AG04449 (cell line): ENCODE measurements around the gene TANC1.

Source experiments
- CTCF ChIA-PET: fragments of 350-600 bp; formaldehyde crosslinking; extraction: SDS; loops from one replicate; lab custom pipeline; 2021; ENCODE audit warnings: antibody characterized with exemption; lab: Yijun Ruan, JAX
- POLR2A ChIA-PET: fragments of 400-600, 350-600 bp; formaldehyde crosslinking; extraction: SDS; loops from one replicate; lab custom pipeline; 2020; ENCODE audit warnings: antibody characterized with exemption, inconsistent platforms; lab: Yijun Ruan, JAX
- DNase-seq: peaks from one replicate; pipeline ENCODE4 v3.0.0-alpha.2; 2010; ENCODE audit warnings: low read depth, low spot score
- H3K4me3 ChIP-seq: 2 replicates; pipeline ENCODE4 v1.5.1; 2011; ENCODE audit warnings: low read depth, mild to moderate bottlenecking, control low read depth, low read length
- CTCF ChIP-seq: IDR thresholded peaks from one replicate; pipeline ENCODE4 v1.5.1; 2011; ENCODE audit warnings: mild to moderate bottlenecking, moderate library complexity, low read length, control low read depth, inconsistent platforms; ENCODE audit not compliant: insufficient read depth; ENCODE audit errors: missing control alignments

TANC1 gene

GRCh38 chr2:159204381-159205144 is 236.1 kb downstream of the TANC1 start:
- no peak overlapping the region for H3K4me3 ChIP-seq
- CTCF ChIA-PET: interaction anchor here (1.0 to 2.1 kb wide), 2 partner anchors 86 to 307 kb away, joined by 3 to 5 read pairs; no protein-coding TSS in a partner anchor
- no peak for DNase-seq
- POLR2A ChIA-PET: no interaction called here
- no peak for TF ChIP-seq CTCF

DNA sequence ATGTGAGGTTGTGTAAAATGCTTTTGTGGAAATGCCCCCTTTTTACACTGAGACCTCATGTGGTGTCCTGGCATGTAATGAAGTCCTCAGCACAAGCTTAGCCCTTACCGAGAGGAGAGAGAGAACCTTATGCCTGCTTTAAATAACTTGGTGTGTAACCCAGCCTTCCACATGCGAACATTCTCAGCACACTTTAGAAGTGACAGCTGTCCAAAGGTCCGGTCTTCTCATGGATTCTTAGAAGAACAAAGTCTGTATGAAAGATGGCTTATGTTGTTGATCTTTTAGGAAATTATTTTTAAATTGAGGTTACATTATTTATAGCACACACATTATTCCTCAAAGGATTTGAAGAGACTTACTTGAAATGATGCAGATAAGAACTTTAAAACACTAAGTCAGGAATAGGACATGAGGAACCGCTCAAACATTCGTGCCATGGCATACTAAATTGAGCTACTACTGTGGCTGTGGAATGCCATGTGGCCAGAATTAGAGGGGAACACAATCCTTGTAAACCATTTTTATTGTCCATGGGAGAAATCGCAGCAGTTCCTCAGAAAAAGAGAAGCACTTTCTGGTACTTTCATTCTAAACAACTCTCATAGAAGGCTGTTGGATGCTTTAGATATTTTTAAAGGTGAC is 238.4 kb downstream of the TANC1 start:
- POLR2A ChIA-PET: no interaction called here
- H3K4me3 ChIP-seq: no peak overlapping the region
- CTCF ChIA-PET: interaction anchor here (0.7 to 0.9 kb wide), 2 partner anchors 38 to 283 kb away, joined by 3 to 4 read pairs; no protein-coding TSS in a partner anchor
- no peak for DNase-seq
- TF ChIP-seq CTCF: no peak

GRCh38 chr2:159208438-159208837 is 240.0 kb downstream of the TANC1 start:
- H3K4me3 ChIP-seq: no peak overlapping the region
- ChIA-PET POLR2A (no interaction called here), CTCF (interaction anchor here (1.1 kb wide), 1 partner anchor 19 kb away, joined by 3 read pairs; no protein-coding TSS in a partner anchor)
- no peak for DNase-seq
- no peak for TF ChIP-seq CTCF

DNA sequence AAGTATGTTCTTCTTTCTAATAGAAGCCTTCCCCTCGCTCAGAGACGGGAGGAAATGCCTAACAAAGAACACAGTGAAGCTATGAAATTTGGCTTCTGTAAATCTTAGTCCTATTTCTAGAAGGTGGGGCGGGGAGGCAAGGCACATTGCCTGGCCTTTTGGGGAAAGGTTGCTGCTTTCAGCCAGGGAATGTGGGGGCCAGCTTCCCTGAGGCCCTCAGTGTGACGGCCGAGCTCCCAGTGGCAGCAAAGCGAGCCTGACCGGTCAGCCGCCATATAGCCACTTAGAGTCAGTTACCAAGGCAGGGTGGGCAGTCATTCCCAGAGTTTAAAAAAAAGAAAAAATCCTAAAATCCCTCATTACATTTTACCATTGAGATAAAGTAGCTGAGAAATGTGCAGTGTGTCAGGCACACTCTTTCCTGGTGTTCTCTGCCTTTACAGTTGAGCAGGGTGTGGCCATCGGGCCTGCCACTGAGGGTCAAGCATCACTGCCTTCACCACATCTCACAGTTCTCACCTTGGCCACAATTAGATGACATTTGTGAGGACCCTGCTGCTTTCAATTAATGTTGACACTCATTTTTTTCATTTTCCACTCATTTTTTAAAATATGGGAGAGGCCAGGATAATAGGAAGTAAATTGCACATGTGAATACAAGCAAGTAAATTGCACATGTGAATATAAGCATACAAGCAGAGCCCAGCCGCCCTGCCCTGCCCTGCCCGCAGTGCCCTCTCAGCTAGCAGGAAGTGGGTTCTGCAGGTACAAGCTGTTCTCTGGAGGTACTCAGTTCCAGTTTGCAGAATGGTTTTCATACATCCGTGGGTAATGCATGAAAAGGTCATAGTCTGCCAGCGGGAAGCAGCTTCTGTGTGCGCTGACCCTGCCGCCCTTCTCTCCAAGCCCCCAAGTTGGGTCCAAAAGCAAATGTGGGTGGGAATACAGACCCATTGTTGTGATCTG is 241.2 kb downstream of the TANC1 start:
- DNase-seq: no peak
- no peak overlapping the region for H3K4me3 ChIP-seq
- ChIA-PET CTCF (interaction anchor here (0.6 to 1.1 kb wide), 2 partner anchors 18 to 217 kb away, joined by 3 read pairs; no protein-coding TSS in a partner anchor), POLR2A (no interaction called here)
- TF ChIP-seq CTCF: no peak

DNA sequence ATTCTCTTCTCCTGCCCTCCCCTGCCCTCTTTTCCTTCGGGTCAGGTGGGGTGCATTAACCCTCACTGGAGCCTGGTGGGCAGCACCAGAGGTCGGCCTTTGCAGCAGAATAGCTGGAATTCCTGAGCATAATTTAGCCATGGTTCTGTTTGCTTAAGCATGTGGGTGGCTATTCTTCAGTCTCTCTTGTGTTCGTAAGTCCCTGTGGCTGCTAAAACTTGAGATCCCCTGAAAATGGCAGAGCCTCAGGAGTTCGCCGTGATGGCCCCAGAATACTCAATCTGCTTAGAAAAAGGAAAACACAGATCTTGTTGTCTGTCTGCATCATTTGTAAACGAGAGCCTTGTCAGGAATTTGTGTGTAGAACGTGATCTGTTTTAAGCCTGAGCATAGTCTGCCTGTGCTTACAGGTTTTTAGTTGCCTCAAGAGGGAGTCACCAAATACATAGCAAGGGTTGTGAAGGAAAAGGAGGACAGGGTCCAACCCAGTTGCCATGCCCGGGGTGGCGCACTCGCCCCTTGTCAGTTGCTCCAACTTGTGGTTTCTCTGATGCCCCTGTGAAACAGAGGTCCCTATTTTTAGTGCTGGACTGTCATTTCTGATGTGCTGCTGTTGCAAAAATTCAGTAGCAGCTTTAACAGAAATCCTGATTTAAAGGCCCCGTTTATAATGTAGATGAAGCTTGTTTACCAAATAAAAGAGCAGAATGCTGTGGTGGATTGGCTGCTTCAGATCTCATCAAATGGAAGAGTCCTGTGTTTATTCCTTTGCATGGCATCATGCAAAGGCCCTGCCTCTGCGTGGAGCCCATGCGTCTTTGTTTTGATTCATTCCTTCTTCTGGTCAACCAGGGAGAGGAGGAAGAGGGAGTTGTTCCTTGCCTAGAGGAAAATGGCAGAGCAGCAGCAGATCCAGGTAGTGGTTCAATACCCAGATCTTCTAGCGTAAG is 243.3 kb downstream of the TANC1 start:
- POLR2A ChIA-PET: interaction anchor here (0.6 kb wide), 2 partner anchors 8 to 78 kb away, joined by 3 read pairs; no protein-coding TSS in a partner anchor
- no peak overlapping the region for H3K4me3 ChIP-seq
- no peak for DNase-seq
- CTCF ChIA-PET: interaction anchor here (1.0 to 1.4 kb wide), 2 partner anchors 9 to 12 kb away, joined by 3 to 8 read pairs; no protein-coding TSS in a partner anchor
- TF ChIP-seq CTCF: no peak
